SIG-M5 treated with dmso at 0.1 percent for 504 hours (cell line): Measurements from ENCODE around the gene ZNF280D.
"Not testable (repeated sequence)": the region's sequence is repeated elsewhere in the genome, so short reads cannot be mapped to it uniquely, and the experiment has no call there.

Experiments
- DNase-seq: peaks from one replicate; lab custom pipeline; 2025; ENCODE audit not compliant: unreplicated experiment; lab: John Stamatoyannopoulos, UW

Gene ZNF280D

DNA sequence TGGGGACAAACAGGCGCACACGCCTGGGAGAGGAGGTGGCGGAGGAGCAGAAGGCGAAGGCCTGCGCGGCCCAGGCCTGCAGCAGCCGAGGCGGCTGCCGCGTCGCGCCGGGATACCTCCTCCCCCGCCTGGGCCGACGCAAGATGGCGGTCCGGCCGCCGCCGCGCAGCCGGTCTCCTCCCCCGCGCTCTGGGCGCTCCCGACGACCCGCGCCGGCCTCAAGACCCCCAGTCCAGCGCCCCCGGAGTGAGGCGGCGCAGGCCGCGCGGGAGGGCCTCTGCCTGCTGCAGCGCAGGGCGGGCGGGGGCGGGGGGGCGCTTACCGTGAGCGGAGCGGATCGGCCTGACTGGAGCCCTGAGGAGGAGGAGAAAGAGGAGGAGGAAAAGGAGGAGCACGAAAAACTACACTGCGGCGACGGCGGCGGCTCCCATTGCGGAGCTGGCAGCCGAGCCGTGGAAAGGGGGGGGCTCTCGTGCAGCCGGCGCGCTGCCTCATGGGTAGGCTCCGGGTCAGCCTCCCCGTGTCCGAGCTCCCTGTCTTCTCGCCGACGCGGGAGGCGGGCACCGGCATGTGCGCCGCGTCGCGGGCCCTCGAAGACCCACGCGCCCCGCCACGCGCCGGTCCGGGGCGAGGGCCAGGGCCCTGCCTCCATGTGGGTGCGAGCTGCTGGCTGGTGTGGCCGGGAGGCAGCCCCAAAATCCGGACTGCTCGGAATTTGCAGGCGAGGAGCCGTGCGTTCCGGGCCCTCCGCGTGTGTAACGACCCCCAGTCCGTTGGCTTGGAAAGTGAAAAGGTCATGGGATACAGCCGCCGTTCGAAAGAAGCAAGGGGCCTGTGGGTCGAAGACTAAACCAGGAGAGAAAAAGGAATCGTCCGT lies at the start of gene ZNF280D:
Gene ZNF280D (minus strand): TSS at position 374 of the 877 bp plus-strand sequence. CDS start 26,400 bp downstream, outside the sequence.
- DNase-seq = peak; percentile 68

- no peak for DNase-seq
Observed at GRCh38 chr15:56782306-56782705, 49.0 kb upstream of the ZNF280D start.

- no peak for DNase-seq
Observed at GRCh38 chr15:56781666-56782065, 48.4 kb upstream of the ZNF280D start.

GRCh38 chr15:56780102-56780725 lies 46.9 kb upstream of the ZNF280D start:
- not testable (repeated sequence) for DNase-seq

GRCh38 chr15:56779449-56779848 lies 46.1 kb upstream of the ZNF280D start:
- DNase-seq = not testable (repeated sequence)

GRCh38 chr15:56778761-56779160 lies 45.5 kb upstream of the ZNF280D start:
- no peak for DNase-seq

DNA sequence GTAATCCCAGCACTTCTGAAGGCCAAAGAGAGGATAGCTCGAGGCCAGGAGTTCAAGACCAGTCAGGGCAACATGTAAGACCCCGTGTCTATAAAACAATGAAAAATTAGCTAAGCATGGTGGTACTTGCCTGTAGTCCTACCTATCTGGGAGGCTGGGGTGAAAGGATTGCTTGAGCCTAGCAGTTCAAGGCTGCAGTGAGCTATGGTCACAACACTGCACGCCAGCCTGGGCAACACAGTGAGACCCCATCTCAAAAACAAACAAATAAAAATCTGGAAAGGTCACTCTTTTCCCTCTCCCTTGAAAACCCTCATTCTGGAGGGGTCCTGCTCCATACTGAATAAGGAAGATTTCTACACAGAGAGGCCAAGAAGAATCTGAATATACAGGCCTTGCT lies 43.5 kb upstream of the ZNF280D start:
- no peak for DNase-seq

DNA sequence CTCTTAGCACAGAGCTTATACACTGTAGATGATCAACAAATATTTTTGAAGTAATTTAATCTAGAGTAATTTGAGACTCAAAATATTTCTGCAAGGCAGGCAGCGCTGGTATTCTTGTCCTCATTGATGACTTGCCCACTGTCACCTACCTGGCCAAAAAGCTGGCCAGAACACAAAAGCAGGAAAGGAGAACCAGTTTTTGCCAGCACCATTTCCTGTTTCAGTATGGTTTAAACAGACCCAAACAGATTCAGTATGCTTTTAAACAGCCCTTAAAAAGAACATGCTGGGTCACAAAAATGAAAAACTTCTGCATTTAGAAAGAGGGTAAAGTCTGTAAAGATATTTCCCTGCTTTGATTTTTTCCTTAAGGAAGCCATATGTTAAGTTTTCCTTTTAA lies 42.3 kb upstream of the ZNF280D start:
- DNase-seq = no peak

- peak; percentile 44 for DNase-seq
Observed at GRCh38 chr15:56774356-56774755, 41.0 kb upstream of the ZNF280D start.

GRCh38 chr15:56772868-56773639 lies 39.7 kb upstream of the ZNF280D start:
- no peak for DNase-seq

DNA sequence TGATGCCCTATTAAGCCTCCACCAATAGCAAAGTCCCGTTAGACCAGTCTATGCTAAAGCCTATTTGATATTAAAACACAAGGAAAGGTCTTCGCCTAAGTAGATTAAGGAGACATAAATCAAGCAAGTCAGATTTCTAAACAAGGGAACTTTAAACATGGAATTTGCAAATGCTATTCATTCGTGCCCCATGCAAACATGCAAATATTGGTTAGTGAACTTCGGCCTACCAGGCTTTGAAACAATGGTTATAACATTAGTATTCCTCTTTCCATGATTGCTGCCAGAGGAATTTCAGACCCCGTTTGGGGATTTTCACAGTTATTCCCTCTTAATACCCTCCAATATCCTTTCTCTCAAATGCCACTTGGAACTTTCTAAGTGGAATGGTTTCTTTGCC lies 36.9 kb upstream of the ZNF280D start:
- no peak for DNase-seq

DNA sequence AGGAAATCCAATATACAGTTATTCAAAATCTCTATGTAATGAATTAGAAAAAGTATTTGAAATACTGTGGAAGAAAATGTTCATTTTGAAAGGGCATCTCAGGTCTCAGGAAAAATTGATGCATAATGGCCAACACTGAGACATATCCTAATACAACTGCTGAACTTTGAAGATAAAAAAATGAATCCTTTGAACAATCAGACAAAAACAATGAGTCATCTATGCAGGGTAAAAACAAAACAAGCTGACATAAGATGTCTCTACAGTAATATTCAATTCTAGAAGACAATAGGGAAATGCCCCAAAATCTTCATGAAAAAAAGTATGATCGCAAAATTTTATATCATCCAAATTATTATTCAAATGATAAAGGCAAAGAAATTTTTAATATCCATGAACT lies 34.0 kb upstream of the ZNF280D start:
- no peak for DNase-seq

DNA sequence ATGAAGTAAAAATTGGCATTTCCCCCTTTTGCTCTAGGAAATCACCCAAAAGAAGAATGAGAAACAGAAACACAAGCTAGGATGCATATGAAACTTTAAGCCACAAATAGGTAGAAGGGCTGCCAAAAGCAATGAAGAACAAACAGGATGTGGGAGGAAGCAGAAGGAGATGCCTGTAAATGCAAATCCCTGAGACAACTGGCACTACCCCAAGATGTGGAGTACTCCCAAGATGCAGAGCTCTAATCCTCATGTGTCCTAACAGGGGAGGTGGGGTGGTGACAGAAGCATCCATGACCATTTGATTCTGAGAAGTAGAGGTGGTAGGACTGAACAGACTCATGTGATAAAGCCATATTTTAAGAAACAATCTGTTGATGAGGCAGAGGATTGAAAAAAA lies 31.9 kb upstream of the ZNF280D start:
- DNase-seq = no peak

GRCh38 chr15:56763141-56763895 lies 30.0 kb upstream of the ZNF280D start:
- DNase-seq = no peak

DNA sequence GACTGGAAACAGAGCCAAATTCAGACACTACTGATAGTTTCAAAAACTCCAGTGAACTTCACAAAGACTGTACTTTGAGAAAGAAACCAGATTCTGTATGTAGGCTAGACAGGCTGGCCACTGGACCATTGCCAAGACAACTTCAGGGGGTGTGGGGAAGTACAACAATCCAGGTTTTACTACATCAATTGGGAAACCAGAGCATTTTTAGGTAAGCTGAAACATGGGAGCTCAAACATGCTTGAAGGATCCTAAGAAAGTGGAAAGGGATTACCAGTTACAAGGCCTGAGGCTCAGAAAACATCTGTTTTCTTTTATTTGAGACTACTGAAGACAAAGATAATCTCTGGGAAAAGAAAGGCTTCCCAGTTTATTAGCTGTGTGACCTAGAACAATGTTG lies 26.9 kb upstream of the ZNF280D start:
- DNase-seq = no peak

DNA sequence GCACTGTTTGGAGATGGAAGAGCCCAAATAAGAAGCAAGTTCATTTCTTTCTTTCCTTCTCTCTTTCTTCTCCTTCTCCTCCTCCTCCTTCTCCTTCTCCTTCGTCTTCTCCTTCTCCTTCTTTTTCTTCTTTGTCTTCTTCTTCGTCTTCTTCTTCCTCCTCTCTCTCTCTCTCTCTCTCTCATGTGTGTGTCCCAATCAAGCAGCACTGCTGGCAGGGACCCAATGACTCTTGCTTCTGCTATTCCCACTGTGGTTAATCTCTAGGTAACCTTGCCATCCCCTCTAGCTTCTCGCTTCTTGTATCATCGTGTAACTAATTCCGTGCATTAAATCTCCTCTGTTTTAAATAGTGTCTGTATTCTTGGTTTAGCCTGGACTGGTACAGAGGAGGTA lies 26.1 kb upstream of the ZNF280D start:
- no peak for DNase-seq

GRCh38 chr15:56758770-56759449 lies 25.6 kb upstream of the ZNF280D start:
- DNase-seq = no peak

DNA sequence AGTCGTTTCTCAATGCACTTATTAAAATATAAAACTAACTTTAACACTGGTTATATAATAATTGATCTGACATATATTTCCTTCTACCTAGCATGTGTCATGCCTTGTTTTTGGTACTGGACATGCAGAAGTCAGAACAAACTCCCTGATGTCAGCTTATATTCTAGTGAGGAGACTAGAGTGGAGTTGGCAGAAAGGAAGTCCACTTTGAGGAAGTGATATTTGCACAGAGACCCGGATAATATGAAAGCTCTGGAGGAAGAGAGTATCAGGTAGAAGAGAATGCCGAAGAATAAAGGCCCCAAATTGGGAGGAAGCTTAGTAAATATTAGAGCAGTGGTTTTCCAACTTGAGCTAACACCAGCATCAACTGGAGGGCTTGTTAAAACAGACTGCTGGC lies 24.6 kb upstream of the ZNF280D start:
- DNase-seq = peak; percentile 37

DNA sequence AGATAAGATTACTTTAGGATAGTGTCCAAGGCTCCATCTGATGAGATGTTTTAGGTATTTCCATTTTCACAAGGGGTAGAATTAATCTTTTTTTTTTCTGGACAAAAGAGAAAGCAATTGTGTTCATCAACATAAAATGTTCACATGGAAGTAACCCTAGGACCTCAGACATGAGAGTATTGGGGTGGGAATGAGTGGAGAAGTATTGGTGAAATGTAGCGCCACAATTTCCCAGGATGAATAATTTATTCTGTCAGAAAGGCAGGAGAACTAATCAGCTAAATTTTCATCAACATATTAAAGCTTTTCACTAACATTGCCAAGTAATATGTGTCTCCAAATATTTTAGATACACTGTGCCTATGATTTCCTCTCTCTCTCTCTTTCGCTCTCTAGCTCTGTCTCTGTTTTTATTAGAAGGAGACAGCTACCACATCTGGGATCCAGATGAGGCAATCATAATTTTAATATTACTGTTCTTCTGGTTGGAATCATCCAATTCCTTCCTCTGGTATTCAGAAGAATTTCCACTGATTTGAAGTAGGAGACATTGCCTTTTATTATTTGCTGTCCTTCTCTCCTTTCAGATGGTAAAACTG lies 21.6 kb upstream of the ZNF280D start:
- no peak for DNase-seq

- no peak for DNase-seq
Observed at GRCh38 chr15:56752986-56753385, 19.7 kb upstream of the ZNF280D start.
